NCI-H1092 (cell line): ENCODE results near the gene PFDN1.
"Not testable (repeated sequence)": the region's sequence is repeated elsewhere in the genome, so short reads cannot be mapped to it uniquely, and the experiment has no call there.

ENCODE experiments used
- DNase-seq: peaks from one replicate; lab custom pipeline; 2025; lab: John Stamatoyannopoulos, UW

The PFDN1 gene, protein sequence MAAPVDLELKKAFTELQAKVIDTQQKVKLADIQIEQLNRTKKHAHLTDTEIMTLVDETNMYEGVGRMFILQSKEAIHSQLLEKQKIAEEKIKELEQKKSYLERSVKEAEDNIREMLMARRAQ

DNA sequence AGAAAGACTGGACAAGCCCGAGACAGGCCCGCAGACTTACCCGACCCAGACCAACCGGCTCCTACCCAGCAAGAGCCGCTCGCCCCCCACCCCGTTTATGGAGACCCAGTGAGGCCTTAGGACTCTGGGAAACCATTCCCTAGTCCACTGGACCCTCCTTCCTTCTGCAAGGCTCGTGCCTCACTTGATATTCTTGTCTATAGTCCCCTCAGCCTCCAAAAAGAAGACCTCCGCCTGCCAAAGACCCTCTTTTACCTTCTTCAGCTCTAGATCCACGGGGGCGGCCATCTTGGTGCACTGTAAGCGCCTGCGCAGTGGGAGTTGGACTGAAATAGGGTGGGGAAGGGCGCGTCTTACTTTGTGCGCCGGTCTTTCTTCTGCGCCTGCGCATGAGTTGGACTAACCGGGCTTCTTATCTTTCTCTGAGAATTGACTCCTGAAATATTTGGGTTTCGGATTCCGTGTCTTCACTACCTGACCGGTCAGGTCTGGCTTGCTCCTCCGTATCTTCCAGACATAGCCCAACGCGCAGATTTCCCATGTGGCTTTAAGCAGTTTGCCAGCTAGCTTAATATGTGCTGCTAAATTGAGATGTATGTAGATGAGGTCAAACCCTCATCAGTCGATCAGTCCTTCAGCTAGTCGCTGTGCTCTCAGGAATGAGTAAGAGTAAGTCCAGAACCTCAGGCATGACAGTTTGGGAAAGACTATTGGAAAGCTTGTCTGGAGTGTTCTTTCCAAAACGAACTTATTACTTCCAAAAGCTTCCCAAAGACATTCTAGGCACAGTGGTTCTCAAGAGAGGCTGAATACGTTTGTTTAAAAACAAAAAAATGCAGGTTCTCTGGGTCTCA lies at the start of gene PFDN1:
TSS of gene PFDN1 (minus strand) at position 316 of the 854 bp plus-strand sequence. CDS start at position 288, 28 bp downstream.
- DNase-seq: peak; percentile 90

DNA sequence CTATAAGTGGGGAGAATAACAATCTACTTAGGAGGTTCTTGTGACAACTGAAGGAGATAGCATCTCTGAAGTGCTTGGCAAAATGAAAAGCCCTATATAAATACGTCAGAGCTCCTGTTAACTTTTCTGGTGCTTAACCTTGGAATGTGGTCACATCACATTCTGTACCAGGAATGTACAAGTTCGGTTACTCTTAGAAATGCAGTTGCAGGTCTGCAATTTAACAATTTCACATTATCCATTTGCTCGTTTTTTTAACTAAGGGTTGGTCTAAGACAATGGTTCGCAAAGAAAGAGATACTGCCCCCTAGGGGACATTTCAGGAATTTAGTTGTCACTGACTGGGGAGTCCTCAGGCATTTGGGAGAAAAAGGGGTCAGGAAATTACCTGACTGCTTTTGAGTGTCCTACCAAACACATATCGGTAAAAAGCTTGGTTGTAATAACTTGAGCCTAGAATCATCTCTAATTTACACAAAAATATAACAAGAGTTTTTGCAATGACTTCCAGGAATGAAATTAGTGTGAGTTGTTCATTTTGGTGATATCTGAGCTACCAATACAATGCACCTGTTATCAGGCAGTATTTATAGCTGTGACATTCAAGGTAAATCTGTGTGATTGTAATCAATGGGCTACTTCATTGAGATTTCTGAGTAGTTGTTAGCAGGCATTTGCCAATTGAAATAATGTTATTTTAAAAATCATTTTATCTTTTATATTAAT lies 48.9 kb upstream of the PFDN1 start:
- DNase-seq: peak; percentile 30

DNA sequence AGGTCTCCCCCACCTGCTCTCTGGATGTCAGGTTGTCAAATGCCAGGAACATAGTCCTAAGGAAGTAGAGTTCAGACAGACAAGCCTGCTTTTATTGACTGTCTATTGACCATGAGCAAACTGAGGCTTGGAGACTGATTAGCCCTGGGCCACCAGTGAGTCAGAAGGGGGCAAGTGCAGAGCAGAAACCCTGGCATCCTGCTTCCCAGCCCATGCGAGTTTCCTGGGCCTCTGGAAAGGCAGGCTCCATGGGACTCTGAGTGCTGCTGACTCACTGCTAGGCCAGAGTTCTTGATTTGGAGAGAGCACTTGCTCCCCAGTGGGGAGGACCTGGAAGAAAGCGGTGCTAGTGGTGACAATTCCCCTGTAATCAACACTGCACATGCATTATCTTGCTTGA lies 46.3 kb upstream of the PFDN1 start:
- DNase-seq: no peak

DNA sequence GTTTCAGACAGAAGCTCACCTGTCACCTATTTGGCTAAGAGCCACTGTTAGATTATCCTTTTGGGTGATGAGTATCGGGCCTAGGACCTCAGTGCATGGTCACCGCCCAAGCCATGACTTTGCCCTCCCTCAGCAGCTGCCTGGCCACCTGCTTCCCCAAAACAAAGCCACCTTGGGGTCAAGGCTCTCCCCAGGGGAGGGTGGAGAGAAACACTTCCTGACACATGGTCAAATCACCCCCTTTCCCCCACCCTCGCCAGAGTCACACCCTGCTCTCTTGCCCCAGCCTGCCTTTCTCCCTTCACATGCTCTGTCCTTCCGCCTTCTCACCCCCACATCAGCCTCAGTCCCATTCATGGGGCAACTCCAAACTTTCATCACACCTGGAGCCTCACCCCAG lies 45.2 kb upstream of the PFDN1 start:
- DNase-seq: no peak

DNA sequence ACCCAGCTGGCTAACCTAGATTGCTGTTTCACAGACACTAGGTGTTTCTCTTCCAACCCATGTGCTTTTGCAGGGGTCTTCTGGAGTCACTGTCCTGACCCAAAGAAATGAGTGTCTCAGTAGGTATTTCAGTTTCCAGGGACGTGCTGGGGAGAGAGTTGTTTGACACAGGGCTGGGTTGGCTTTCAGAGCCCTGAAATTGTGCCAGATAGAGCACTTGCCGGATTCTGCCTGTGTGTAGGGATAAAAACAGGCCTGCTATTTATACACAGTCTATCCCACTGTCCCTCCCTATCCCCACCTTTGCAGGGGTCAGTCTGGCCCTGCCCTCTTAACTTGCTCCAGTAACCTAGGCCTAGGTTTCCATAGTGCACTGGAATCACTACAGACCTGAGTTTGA lies 44.5 kb upstream of the PFDN1 start:
- no peak for DNase-seq

DNA sequence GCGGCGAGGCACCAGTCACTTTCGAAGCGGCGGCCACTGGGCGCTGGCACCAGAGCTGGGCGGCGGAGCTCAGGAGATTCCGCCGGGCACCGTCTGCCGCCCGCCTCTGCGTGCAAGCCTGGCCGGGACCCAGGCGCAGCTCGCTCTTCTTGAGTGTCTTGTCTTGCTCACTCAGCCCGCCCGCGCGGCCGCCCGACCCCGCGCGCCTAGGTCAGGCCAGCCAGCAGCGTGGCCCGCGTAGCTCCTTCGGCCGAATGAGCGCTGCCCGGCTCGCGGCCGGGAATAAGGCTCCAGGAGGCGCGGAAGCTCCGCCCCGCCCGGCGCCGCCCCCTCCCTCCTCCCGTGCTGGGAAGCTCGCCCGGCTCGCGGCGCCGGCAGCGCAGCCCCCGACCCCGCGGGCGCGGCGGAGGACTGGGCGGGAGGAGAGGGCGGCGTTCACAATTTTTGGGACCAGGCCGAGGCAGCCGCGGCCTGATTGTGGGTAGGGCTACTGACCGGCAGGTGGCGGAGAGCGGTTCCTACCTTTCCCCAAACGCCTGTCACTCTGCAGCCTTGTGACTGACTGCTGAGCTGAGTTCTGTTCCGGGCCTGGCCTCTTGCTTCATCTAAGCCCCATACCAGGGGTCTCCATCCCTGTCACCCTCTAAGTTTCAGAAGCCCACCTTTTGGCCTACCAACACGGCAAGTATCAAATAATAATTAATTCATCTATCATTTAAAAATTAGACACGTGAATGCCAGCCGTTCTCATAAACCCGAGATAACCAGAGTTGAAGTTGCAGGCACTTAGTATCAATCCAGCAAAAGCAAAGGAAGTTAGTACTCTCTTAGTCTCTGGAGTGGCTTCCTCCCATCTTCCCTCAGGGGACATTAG lies 43.7 kb upstream of the PFDN1 start, which contains the start of gene HBEGF:
TSS of gene HBEGF (minus strand) at position 256 of the 874 bp plus-strand sequence. CDS start 275 bp downstream, outside the sequence.
- no peak for DNase-seq

DNA sequence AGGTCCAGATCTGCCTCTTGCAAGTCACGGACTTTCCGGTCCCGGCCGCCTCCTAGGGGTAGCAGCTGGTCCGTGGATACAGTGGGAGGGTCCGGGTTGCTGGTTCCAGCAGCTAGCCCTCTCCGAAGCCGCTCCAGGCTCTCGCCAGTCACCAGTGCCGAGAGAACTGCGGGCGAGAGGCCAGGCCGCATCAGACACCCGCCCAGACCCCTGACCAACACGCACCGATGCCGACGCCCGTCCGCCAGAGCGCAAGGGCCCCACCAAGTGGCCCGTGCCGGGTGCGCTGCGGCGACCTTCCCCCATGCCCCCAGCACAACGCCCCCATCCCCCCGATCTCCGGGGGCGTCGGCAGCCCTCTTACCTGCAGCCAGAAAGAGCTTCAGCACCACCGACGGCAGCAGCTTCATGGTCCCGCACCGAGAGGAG lies 43.0 kb upstream of the PFDN1 start:
- DNase-seq: no peak

DNA sequence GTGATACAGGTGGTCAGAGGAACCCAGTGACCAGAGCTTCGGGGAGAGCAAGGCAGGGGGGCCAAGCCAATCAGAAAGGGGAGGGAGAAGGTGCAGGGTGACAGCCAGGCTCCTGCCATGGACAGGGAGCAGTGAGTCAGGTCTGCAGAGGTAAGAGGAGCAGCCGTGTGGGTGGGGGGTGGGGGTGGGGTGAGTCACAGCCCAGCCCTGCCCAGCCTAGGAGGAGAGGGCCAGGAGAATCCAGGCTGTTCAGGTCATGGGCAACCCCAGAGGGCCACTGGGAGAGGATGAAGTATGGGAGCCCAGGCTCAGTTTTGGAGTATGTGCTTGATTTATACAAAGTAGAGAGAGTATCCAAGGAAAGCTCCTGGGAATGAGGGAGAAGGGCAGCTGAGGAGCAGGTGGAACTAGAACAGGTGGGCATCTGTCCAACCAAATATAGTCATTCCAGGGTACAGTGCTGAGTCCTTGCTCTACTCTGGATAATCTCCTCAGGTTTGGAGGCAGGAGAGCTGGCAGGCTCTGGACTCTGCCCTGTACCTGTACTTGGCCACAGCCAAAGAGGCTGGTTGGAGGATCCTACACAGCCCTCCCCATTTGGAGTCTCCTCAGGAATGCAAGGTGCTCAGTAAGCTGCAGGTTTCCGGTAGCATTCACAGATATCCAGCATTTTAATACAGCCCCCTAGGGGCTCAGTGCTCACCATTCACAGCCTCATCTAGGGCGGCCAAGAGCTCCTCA lies 42.0 kb upstream of the PFDN1 start:
- DNase-seq: no peak

DNA sequence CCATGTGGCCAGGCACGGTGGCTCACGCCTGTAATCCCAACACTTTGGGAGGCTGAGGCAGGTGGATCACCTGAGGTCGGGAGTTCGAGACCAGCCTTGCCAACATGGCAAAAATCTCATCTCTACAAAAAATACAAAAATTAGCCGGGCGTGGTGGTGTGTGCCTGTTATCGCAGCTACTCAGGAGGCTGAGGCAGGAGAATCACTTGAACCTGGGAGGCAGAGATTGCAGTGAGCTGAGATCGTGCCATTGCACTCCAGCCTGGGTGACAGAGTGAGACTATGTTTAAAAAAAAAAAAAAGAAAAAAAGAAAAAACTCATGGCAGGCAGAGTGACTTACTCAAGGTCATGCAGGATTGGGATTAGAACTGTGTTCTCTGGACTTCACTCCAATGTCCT lies 40.9 kb upstream of the PFDN1 start:
- DNase-seq: not testable (repeated sequence)

DNA sequence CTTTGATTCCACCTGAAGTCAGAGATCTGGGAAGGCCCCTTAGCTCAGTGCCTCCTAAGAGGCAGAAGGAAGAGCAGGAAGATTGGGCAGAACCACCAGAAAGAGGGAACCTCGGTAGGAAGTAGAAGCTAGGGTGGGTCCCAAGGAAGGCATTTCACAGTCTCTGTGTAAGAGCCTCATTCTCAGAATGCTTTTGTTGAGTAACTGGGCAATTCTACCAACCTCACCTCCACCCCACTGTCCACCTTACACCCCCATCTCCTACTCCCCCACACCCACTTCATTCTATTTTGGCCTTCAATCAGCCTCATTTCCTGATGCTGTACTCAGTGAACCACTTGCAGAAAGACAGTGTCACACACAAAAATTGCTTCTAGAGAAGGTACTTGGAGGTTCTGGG lies 40.0 kb upstream of the PFDN1 start:
- no peak for DNase-seq

DNA sequence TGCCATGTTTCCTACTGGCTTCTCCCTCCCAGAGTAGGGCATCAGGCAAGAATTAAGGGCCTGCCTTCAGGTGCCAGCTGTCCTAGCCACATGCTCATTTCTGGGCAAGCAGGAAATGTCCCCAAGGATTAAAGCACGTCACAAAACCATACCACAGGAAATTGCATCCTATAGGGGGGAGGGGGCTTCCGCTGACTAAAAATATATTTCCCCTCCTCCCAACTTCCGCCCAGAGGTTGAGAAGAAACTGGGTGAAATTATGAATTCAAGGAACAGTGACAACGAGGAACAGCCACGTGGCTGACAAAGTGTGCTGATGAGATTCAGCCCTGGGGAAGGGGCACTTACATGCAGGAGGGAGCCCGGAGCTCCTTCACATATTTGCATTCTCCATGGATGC lies 39.4 kb upstream of the PFDN1 start:
- DNase-seq: no peak

DNA sequence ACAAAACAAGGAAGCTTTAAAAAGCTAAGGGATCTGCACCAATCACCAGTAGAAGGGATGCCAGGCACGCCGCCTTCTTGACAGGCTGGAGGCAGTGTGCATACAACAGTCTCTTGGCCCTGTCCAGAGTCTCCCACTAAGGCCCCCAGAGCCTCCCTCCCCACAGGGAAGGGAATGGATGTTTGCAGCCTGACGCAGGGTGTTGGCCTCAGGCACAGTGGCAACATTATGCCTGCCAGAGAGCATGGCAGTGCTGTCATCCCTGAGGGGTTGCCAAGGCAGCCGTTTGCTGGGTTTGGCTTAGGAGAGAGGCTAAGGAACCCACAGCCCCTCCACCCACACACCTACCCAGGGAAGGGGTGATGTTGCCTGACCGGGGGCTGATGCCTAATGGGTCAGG lies 38.7 kb upstream of the PFDN1 start:
- DNase-seq: no peak

DNA sequence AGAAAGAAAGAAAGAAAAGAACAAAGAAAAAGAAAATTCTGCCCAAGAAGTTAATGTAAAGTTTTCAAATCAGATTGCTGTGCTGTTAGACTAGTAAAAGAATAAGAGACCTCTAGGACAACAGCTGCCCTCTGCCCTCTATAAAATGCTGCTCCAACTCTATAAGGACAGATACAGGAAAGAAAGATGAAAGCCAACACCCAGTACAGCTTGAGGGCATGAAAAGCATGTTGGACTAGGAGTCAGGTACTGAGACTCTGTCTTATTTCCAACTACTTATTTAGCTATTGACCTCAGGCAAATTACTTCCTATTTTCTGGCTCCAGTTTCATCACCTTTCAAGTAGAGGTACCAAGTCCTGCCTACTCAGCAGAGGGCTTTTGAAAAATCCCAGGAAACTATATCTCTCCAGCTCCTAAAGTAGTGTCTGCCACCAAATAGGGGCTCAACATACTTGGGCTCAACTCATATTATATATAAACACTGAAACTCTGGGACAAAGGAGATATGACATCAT lies 37.8 kb upstream of the PFDN1 start:
- no peak for DNase-seq

DNA sequence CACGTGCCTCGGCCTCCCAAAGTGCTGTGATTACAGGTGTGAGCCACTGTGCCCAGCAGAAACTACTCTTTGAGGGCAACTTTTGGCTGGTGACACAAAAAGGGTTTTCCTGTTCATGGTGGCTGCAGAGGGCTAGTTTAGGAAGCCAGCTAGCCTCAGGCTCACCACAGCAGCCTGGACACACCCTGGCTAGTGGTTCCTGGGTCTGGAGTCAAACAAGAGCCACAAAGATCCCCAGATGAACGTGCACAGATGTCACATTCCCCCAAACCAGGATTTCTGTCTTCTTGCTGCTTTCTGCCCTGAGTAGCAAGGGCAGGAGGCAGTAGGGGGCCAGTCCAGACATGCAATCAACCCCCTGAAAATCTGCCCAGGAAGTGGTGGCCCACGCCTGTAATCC lies 36.7 kb upstream of the PFDN1 start:
- no peak for DNase-seq

DNA sequence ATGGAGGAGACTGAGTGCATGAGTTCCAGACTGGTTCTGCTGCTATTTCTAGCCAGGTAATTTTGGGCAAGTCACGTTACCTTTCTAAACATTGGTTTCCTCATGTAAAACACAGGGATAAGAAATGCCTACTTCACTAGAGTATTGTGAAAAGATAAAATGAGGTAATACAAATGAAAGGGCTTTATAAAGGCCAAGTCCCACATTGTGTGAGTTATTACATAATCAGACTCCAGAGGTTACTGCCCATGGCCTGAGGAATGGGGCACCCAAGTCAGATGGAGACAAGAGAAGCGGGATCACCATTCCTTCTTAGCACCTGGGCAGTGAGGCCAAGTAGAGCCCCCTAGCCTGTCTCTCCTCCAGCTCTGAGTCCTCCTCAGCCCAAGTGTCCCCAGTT lies 36.0 kb upstream of the PFDN1 start:
- DNase-seq: no peak

DNA sequence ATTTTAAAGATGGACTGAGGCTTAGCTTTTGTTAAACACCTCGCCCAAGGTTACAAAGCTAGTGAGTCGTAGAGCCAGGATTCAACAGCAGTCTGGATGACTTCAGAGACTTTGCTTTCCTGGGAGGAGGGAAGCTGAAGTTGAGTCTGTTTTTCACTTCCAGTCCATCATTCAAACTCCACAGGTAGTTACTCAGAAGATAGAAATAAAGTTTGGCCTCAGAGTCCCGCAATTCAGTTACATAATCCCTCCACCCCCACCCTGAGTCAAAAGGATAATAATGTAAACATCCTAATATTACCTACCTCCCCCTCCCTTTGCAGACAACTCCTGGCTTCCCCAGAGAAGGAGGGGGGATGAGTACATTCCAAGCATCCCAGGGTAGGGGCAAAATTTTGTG lies 35.4 kb upstream of the PFDN1 start:
- DNase-seq: no peak

DNA sequence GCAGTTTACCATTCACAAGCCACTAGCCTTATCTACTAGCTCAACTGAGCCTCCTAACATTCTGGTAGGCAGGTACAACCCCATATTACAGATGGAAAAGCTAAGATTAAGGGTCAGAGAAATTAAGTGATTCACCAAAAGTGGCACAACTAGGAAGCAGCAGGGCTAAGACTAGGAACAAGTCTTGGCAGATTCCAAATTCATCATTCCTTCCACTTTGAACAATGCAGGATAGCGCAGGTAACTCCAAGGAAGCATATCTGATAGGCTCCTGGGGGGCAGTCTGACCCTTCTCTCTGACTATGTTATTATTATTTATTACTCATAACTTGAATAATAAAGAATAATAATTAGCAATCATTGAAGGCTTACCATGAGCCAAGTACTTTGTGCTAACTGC lies 35.0 kb upstream of the PFDN1 start:
- no peak for DNase-seq

DNA sequence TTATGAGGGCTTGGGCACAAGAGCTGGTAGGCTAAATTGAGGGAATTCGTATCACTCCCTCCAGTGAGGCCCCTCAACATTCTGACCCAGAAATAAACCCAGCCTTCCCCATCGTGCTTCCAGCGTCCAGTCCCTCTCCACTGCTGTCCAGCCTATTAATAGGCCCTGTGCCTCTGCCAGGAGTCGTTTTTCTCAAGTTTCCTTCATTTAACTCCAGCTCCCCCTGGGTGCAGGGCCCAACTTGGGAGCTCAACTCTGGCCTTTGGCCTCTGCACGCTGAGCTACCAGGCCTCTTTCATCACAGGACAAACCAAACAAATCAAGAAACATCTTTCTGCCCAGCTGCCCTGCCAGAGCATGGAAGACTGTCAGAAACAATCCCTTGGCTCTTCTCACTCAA lies 33.5 kb upstream of the PFDN1 start:
- no peak for DNase-seq

DNA sequence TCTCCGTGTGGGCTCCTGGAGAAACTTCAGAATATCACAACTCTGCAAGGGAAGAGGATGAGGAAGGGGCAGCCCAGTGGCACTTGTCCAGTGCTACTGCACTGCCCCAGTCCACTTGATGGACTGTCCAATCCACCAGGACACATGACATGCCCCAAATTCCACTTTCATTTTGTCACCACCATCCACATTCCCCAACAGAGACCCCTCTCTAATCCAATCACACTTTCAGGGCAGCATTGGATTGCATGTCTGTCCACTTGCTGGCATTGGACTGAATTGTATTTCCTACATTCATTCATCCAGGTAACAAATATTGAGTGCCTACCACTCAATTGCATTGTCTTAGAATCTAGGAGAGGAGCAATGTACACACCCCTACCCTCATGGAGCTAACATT lies 28.7 kb upstream of the PFDN1 start:
- DNase-seq: no peak

DNA sequence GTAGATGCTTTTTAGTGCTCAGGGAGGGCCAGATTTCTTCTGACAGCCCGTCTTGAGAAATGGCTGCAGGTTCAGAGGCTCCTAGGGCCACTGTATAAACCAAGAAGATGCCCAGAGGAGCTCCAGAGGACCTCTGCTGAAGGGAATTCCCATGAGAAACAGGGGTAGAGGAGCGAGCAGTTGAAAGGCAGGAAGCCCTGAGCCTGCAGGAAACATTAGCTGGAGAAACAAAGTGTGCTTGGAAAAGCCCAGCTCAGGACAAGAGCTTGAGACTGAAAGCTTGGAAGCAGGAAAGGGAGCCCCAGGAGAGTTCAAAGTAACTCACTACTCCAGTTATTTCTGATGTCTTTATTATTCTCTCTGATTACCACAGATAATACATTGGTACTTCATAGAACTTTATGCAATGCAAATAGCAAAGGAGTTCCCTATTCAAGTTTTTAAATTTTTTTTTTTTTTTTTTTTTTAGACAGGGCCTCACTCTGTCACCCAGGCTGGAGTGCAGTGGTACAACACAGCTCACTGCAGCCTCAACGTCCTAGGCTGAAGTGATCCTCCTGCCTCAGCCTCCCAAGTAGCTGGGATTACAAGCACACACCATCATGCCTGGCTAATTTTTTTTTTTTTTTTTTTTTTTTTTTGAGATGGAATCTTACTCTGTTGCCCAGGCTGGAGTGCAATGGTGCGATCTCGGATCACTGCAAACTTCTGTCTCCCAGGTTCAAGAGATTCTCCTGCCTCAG lies 27.0 kb upstream of the PFDN1 start:
- DNase-seq: no peak
